ENCODE measurements around the gene GFPT1.

GFPT1 gene

DNA sequence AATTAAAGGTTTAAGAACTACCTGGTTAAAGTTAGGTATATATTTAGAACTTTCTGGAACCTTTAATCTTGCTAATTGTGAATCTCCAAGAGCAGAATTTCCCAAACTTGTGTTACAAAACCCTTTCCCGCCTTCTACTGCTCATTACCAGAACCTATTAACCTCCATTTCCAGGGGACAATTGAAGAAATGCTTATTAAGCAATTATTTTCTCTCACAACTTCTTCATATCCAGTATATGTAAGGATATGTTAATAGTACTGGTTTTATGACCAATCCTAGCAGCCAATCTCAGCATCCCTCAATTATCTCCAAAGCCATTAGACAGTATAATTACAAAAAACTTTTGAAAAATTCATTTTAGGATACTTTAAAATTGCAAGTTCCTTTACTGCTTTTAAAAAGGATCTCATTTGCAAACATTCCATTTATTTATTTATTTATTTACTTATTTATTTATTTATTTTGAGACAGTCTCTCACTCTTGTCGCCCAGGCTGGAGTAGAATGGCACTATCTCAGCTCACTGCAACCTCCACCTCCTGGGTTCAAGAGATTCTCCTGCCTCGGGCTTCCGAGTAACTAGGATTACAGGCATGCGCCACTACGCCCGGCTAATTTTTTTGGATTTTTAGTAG lies 3.7 kb downstream of the GFPT1 start:
- no peak overlapping the region for H3K27ac ChIP-seq (ENCODE audit: low read depth, low read length)
- H3K27me3 ChIP-seq (ENCODE audit: control insufficient read depth in 1 of 2, insufficient read depth in 2 of 2, low read length in 2 of 2) = no peaks in the 10 kb centered on the region
- peaks cover 12% of the 10 kb centered on the region for H3K4me1 ChIP-seq (ENCODE audit: insufficient read depth, low read length)
- no peaks in the 10 kb centered on the region for H3K9me3 ChIP-seq (ENCODE audit: low read length)
- H3K9ac ChIP-seq (ENCODE audit: low read length) = no peak overlapping the region
- no peak overlapping the region for H3K4me3 ChIP-seq (ENCODE audit: low read depth in 1 of 2, low read length in 2 of 2)
- no peaks in the 10 kb centered on the region for H3K36me3 ChIP-seq (ENCODE audit: insufficient read depth, low read length)

DNA sequence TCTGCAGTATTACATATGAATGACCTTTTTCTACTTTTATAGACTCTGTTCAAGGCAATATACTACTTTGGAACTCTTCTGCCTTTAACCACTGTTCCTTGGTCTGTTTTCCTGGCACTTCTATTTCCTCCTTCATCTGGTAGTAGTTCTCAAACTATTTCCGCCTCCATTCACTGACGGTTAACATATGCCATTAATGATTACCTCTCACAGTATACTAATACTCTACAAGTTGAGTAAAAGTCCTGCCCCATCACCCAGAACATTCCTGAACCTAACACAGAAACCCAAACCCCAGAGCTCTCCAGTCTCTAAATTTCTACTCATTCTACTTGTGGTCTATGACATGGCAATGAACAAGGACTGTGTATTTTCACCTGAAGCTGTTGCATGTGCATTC lies 4.5 kb downstream of the GFPT1 start:
- no peak overlapping the region for H3K4me3 ChIP-seq (ENCODE audit: low read depth in 1 of 2, low read length in 2 of 2)
- no peaks in the 10 kb centered on the region for H3K27me3 ChIP-seq (ENCODE audit: control insufficient read depth in 1 of 2, insufficient read depth in 2 of 2, low read length in 2 of 2)
- no peak overlapping the region for H3K9ac ChIP-seq (ENCODE audit: low read length)
- H3K9me3 ChIP-seq (ENCODE audit: low read length) = no peaks in the 10 kb centered on the region
- H3K4me1 ChIP-seq (ENCODE audit: insufficient read depth, low read length) = peaks cover 8% of the 10 kb centered on the region
- no peaks in the 10 kb centered on the region for H3K36me3 ChIP-seq (ENCODE audit: insufficient read depth, low read length)
- no peak overlapping the region for H3K27ac ChIP-seq (ENCODE audit: low read depth, low read length)

- Histone ChIP-seq H3K36me3 (ENCODE audit: insufficient read depth, low read length) (no peaks in the 10 kb centered on the region), H3K27ac (ENCODE audit: low read depth, low read length) (no peak overlapping the region), H3K4me1 (ENCODE audit: insufficient read depth, low read length) (peaks cover 4% of the 10 kb centered on the region), H3K4me3 (ENCODE audit: low read depth in 1 of 2, low read length in 2 of 2) (no peak overlapping the region), H3K27me3 (ENCODE audit: control insufficient read depth in 1 of 2, insufficient read depth in 2 of 2, low read length in 2 of 2) (no peaks in the 10 kb centered on the region), H3K9me3 (ENCODE audit: low read length) (no peaks in the 10 kb centered on the region), H3K9ac (ENCODE audit: low read length) (no peak overlapping the region)
These were observed 5.7 kb downstream of the GFPT1 start for GRCh38 chr2:69381337-69381737.

GRCh38 chr2:69380072-69380917 lies 6.7 kb downstream of the GFPT1 start:
- H3K4me1 ChIP-seq (ENCODE audit: insufficient read depth, low read length) = no peaks in the 10 kb centered on the region
- no peak overlapping the region for H3K4me3 ChIP-seq (ENCODE audit: low read depth in 1 of 2, low read length in 2 of 2)
- no peaks in the 10 kb centered on the region for H3K27me3 ChIP-seq (ENCODE audit: control insufficient read depth in 1 of 2, insufficient read depth in 2 of 2, low read length in 2 of 2)
- H3K9me3 ChIP-seq (ENCODE audit: low read length) = no peaks in the 10 kb centered on the region
- H3K27ac ChIP-seq (ENCODE audit: low read depth, low read length) = no peak overlapping the region
- no peaks in the 10 kb centered on the region for H3K36me3 ChIP-seq (ENCODE audit: insufficient read depth, low read length)
- H3K9ac ChIP-seq (ENCODE audit: low read length) = no peak overlapping the region

DNA sequence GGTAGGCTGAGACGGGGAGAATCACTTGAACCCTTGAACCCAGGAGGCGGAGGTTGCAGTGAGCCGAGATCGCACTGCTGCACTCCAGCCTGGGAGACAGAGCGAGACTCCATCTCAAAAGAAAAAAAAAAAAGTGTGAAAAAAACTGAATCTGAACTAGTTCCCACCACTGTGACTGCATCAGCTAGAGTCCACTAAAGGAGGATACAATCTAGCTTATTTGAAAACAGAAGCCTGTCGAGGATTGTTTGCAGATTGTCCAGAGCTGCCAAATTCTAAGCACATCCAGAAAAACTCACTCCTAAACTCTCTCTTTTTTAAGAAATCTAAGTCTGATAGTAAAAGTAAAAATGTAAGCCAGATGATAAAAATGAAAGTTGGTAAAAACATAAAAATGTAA lies 10.6 kb downstream of the GFPT1 start:
- no peaks in the 10 kb centered on the region for H3K9me3 ChIP-seq (ENCODE audit: low read length)
- H3K4me1 ChIP-seq (ENCODE audit: insufficient read depth, low read length) = no peaks in the 10 kb centered on the region
- H3K4me3 ChIP-seq (ENCODE audit: low read depth in 1 of 2, low read length in 2 of 2) = no peak overlapping the region
- H3K27me3 ChIP-seq (ENCODE audit: control insufficient read depth in 1 of 2, insufficient read depth in 2 of 2, low read length in 2 of 2) = no peaks in the 10 kb centered on the region
- H3K36me3 ChIP-seq (ENCODE audit: insufficient read depth, low read length) = peaks cover 10% of the 10 kb centered on the region
- no peak overlapping the region for H3K27ac ChIP-seq (ENCODE audit: low read depth, low read length)
- no peak overlapping the region for H3K9ac ChIP-seq (ENCODE audit: low read length)

DNA sequence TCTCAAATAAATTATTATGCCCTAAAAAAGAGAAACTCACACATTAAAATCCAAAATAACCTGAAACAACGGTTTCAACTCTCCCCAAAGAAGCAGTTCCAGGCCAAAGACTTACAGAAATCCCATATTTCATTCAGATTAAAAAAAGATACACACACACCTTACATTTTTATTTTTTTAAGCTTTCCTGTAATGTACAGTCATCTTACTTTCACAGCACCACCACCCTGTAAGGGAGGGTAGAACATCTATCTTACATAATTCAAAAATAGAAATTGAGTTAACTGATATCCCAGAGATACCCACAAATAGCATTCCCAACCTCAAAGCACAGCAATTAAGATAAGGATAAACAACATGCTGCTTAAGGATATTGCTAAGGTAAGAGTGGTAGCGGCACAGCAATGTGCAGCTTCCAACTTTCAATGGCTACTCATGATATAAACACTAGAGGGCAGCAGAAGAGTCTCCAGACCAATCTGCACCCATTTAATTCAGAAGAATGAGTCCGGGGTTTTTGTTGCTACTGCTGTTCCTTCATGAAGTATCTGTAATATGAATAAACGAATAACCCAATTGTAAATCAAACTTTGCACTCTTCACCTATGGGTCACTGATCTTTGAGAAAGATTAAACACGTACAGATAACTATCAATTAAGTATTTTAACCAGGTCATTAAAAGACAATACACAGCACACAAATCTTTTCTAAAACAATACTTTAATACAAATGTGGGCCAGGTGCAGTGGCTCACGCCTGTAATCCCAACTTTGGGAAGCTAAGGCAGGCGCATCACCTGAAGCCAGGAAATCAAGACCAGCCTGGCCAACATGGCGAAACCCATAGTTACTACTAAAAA lies 11.3 kb downstream of the GFPT1 start:
- no peak overlapping the region for H3K9ac ChIP-seq (ENCODE audit: low read length)
- H3K27ac ChIP-seq (ENCODE audit: low read depth, low read length) = no peak overlapping the region
- no peaks in the 10 kb centered on the region for H3K4me1 ChIP-seq (ENCODE audit: insufficient read depth, low read length)
- H3K27me3 ChIP-seq (ENCODE audit: control insufficient read depth in 1 of 2, insufficient read depth in 2 of 2, low read length in 2 of 2) = no peaks in the 10 kb centered on the region
- no peak overlapping the region for H3K4me3 ChIP-seq (ENCODE audit: low read depth in 1 of 2, low read length in 2 of 2)
- no peaks in the 10 kb centered on the region for H3K9me3 ChIP-seq (ENCODE audit: low read length)
- peaks cover 10% of the 10 kb centered on the region for H3K36me3 ChIP-seq (ENCODE audit: insufficient read depth, low read length)

- H3K4me1 ChIP-seq (ENCODE audit: insufficient read depth, low read length) = no peaks in the 10 kb centered on the region
- no peak overlapping the region for H3K4me3 ChIP-seq (ENCODE audit: low read depth in 1 of 2, low read length in 2 of 2)
- no peaks in the 10 kb centered on the region for H3K9me3 ChIP-seq (ENCODE audit: low read length)
- no peak overlapping the region for H3K27ac ChIP-seq (ENCODE audit: low read depth, low read length)
- no peak overlapping the region for H3K9ac ChIP-seq (ENCODE audit: low read length)
- no peaks in the 10 kb centered on the region for H3K27me3 ChIP-seq (ENCODE audit: control insufficient read depth in 1 of 2, insufficient read depth in 2 of 2, low read length in 2 of 2)
- peaks cover 29% of the 10 kb centered on the region for H3K36me3 ChIP-seq (ENCODE audit: insufficient read depth, low read length)
These were observed 14.3 kb downstream of the GFPT1 start for GRCh38 chr2:69372767-69373166.

DNA sequence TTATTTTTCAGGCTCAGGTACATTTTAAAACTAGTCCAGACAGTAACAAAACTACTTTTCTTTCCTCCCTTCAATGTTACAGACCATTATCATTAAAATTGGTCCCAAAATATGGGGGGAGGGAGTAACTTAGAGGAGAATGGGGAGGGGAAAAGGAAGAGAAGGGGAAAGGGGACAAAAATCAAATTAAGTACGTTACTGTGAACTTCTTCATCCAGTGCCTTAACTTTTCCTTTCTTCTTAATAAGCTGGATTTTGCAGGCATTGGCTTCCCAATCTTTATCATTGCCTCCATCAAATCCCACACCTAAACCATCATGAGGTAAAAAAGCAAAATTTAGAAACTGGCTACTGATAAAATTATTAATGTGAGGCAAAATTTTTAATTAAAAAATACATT lies 17.2 kb downstream of the GFPT1 start:
- H3K4me1 ChIP-seq (ENCODE audit: insufficient read depth, low read length) = no peaks in the 10 kb centered on the region
- H3K9me3 ChIP-seq (ENCODE audit: low read length) = no peaks in the 10 kb centered on the region
- no peak overlapping the region for H3K9ac ChIP-seq (ENCODE audit: low read length)
- H3K36me3 ChIP-seq (ENCODE audit: insufficient read depth, low read length) = peaks cover 36% of the 10 kb centered on the region
- no peaks in the 10 kb centered on the region for H3K27me3 ChIP-seq (ENCODE audit: control insufficient read depth in 1 of 2, insufficient read depth in 2 of 2, low read length in 2 of 2)
- no peak overlapping the region for H3K4me3 ChIP-seq (ENCODE audit: low read depth in 1 of 2, low read length in 2 of 2)
- H3K27ac ChIP-seq (ENCODE audit: low read depth, low read length) = no peak overlapping the region

GRCh38 chr2:69368588-69368987 lies 18.4 kb downstream of the GFPT1 start:
- Histone ChIP-seq H3K36me3 (ENCODE audit: insufficient read depth, low read length) (peaks cover 38% of the 10 kb centered on the region), H3K9me3 (ENCODE audit: low read length) (no peaks in the 10 kb centered on the region), H3K4me1 (ENCODE audit: insufficient read depth, low read length) (no peaks in the 10 kb centered on the region), H3K27me3 (ENCODE audit: control insufficient read depth in 1 of 2, insufficient read depth in 2 of 2, low read length in 2 of 2) (no peaks in the 10 kb centered on the region), H3K27ac (ENCODE audit: low read depth, low read length) (no peak overlapping the region), H3K4me3 (ENCODE audit: low read depth in 1 of 2, low read length in 2 of 2) (no peak overlapping the region), H3K9ac (ENCODE audit: low read length) (no peak overlapping the region)

GRCh38 chr2:69359371-69359770 lies 27.7 kb downstream of the GFPT1 start:
- Histone ChIP-seq H3K4me3 (ENCODE audit: low read depth in 1 of 2, low read length in 2 of 2) (no peak overlapping the region), H3K27ac (ENCODE audit: low read depth, low read length) (no peak overlapping the region), H3K4me1 (ENCODE audit: insufficient read depth, low read length) (no peaks in the 10 kb centered on the region), H3K27me3 (ENCODE audit: control insufficient read depth in 1 of 2, insufficient read depth in 2 of 2, low read length in 2 of 2) (no peaks in the 10 kb centered on the region), H3K9me3 (ENCODE audit: low read length) (no peaks in the 10 kb centered on the region), H3K36me3 (ENCODE audit: insufficient read depth, low read length) (peaks cover 51% of the 10 kb centered on the region), H3K9ac (ENCODE audit: low read length) (no peak overlapping the region)

- Histone ChIP-seq H3K27me3 (ENCODE audit: control insufficient read depth in 1 of 2, insufficient read depth in 2 of 2, low read length in 2 of 2) (no peaks in the 10 kb centered on the region), H3K36me3 (ENCODE audit: insufficient read depth, low read length) (peaks cover 56% of the 10 kb centered on the region), H3K9ac (ENCODE audit: low read length) (no peak overlapping the region), H3K9me3 (ENCODE audit: low read length) (no peaks in the 10 kb centered on the region), H3K4me1 (ENCODE audit: insufficient read depth, low read length) (no peaks in the 10 kb centered on the region), H3K4me3 (ENCODE audit: low read depth in 1 of 2, low read length in 2 of 2) (no peak overlapping the region), H3K27ac (ENCODE audit: low read depth, low read length) (no peak overlapping the region)
These were observed 28.1 kb downstream of the GFPT1 start for GRCh38 chr2:69358914-69359313.
